Middle frontal gyrus (tissue), 1 donor: ENCODE measurements around the gene KIF12.

ENCODE experiments used
- DNase-seq: peaks from one replicate; pipeline ENCODE4 v3.0.0-alpha.2; 2015; ENCODE audit warnings: low spot score; ENCODE audit errors: extremely low spot score

KIF12 gene

GRCh38 chr9:114107286-114108001, 8.4 kb upstream of the KIF12 start:
- no peak for DNase-seq

- DNase-seq = no peak
Measured at GRCh38 chr9:114105236-114105635, 6.1 kb upstream of the KIF12 start.

- DNase-seq = no peak
Measured at GRCh38 chr9:114102484-114102883, 3.4 kb upstream of the KIF12 start.

GRCh38 chr9:114100536-114100935, 1.4 kb upstream of the KIF12 start:
- DNase-seq = no peak

GRCh38 chr9:114099669-114100270, 678 bp upstream of the KIF12 start:
- no peak for DNase-seq

GRCh38 chr9:114098021-114098935, 814 bp downstream of the KIF12 start:
- DNase-seq = no peak

GRCh38 chr9:114097613-114098020, 1.5 kb downstream of the KIF12 start:
- no peak for DNase-seq

GRCh38 chr9:114096866-114097612, 2.1 kb downstream of the KIF12 start:
- no peak for DNase-seq

GRCh38 chr9:114096041-114096511, 3.0 kb downstream of the KIF12 start:
- DNase-seq = no peak

- no peak for DNase-seq
Measured at GRCh38 chr9:114094971-114095370, 4.1 kb downstream of the KIF12 start.

- no peak for DNase-seq
Measured at GRCh38 chr9:114093761-114094505, 5.2 kb downstream of the KIF12 start.

GRCh38 chr9:114093031-114093471, 6.0 kb downstream of the KIF12 start:
- no peak for DNase-seq

- no peak for DNase-seq
Measured at GRCh38 chr9:114092336-114092735, 6.8 kb downstream of the KIF12 start.

- DNase-seq = no peak
Measured at GRCh38 chr9:114091711-114092110, 7.4 kb downstream of the KIF12 start.

- no peak for DNase-seq
Measured at GRCh38 chr9:114090798-114091197, 8.3 kb downstream of the KIF12 start.

GRCh38 chr9:114089206-114089840, 9.8 kb downstream of the KIF12 start:
- DNase-seq = no peak

- no peak for DNase-seq
Measured at GRCh38 chr9:114088571-114089170, 10.4 kb downstream of the KIF12 start.

GRCh38 chr9:114087721-114088120, 11.4 kb downstream of the KIF12 start:
- DNase-seq = no peak

GRCh38 chr9:114086607-114087006, 12.5 kb downstream of the KIF12 start:
- DNase-seq = no peak

- DNase-seq = no peak
Measured at GRCh38 chr9:114086009-114086408, 13.1 kb downstream of the KIF12 start.
